Activated CD8-positive, alpha-beta memory T cell treated with anti-CD3 and anti-CD28 coated beads, Interleukin-2, amount 10 ng/mL, durations not matched to agents 7 days and 5 days (primary cell): ENCODE data around the gene RERE. TPM values are rescaled to one million over a fixed set of nuclear protein-coding genes. Genes with fewer than 3 reads are reported as not detected.

ENCODE experiments used
- ATAC-seq: fragments of 150-1000 bp; cut with Tn5 transposase; one replicate; pipeline ENCODE4 v1.10.0; 2021; ENCODE audit warnings: moderate library complexity
- CTCF ChIA-PET: fragments of 350-600 bp; sonication (Branson Sonifier 250); formaldehyde crosslinking; loops from one replicate; lab custom pipeline; 2021; ENCODE audit warnings: antibody characterized with exemption; lab: Charles Lee
- DNase-seq: peaks from one replicate; pipeline ENCODE4 v3.0.0-alpha.2; 2020
- H3K27ac Mint-ChIP-seq: one replicate; pipeline ENCODE4 v1.8.0; 2021; ENCODE audit warnings: mild to moderate bottlenecking, mixed read lengths
- H3K27me3 Mint-ChIP-seq: one replicate; pipeline ENCODE4 v1.8.0; 2021; ENCODE audit warnings: mixed read lengths
- H3K36me3 Mint-ChIP-seq: one replicate; pipeline ENCODE4 v1.8.0; 2021; ENCODE audit warnings: mild to moderate bottlenecking, mixed read lengths
- H3K4me1 Mint-ChIP-seq: one replicate; pipeline ENCODE4 v1.8.0; 2021; ENCODE audit warnings: mixed read lengths
- H3K4me3 Mint-ChIP-seq: one replicate; pipeline ENCODE4 v1.8.0; 2021; ENCODE audit warnings: mild to moderate bottlenecking, moderate library complexity, mixed read lengths
- H3K9me3 Mint-ChIP-seq: one replicate; pipeline ENCODE4 v1.8.0; 2022; ENCODE audit warnings: low read depth, mixed read lengths
- total RNA-seq, 2 experiments: library from RNA; stranded (reverse); gene quantifications; one replicate each; pipeline ENCODE4 v1.2.3, GENCODE V29; 2021

The RERE gene
- total RNA-seq, 2 experiments from 2014 or later: 38.3 TPM

DNA sequence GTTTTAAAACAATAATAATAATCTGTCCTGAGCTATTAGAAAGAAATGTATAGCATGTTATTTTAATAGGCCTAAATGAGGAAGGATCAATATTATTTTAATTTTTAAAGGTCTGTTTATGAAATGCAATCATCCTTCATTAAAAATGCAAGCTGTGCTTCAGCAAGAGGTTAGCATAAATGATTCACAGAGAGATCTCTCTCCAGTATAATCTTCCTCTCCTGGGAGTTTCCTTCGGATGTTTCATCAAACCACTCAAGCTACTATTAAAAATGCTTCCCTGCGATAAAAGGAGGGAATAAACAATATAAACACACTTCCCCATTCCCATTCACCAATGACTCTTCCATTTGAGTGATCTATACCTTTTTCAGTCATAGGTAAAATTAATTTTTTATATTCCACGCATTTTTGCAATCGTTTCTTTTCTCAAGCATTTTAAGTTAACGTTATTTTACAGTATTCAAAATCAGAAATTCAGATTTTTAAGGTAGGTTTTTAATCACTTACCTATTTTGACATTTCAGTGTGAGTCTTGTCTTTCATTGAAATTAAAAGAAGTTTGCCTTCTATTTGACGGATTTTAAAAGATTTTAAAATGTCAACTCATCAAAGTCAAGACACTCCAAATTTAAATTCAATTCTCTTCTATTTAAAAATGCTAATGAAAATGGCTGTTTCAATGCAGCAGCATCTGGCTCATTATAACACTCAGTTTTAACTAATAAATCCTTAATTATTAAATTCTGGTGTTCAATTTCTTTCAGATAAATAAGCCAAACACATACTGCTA, 64.3 kb downstream of the RERE start:
- CTCF ChIA-PET: no interaction called here
- DNase-seq (no peak), ATAC-seq (no peak)
- peaks cover 6% of the 10 kb centered on the region for H3K4me1 Mint-ChIP-seq
- H3K4me3 Mint-ChIP-seq: no peak overlapping the region
- H3K27me3 Mint-ChIP-seq: no peaks in the 10 kb centered on the region
- H3K27ac Mint-ChIP-seq: no peak overlapping the region
- peaks cover 6% of the 10 kb centered on the region for H3K36me3 Mint-ChIP-seq
- no peaks in the 10 kb centered on the region for H3K9me3 Mint-ChIP-seq

DNA sequence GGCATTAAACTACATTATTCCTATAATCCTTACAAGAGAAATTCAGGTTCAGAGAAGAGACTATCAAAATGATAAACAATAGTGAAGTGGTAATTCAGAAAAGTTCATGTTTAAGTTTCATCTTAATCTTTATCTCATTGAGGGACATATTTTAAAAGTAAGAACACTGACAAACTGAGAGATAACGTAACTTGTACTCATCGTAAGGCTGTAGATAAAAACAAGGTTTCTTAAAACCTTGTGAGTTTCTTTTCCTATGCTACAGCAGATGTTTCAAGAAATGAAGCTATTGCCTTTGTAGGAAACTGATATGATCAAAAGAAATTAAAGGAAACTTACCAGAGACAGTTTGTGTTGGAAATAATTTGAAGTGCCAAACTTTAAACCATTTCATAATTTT, 65.0 kb downstream of the RERE start:
- Mint-ChIP-seq H3K27ac (no peak overlapping the region), H3K36me3 (peaks cover 6% of the 10 kb centered on the region), H3K27me3 (no peaks in the 10 kb centered on the region), H3K9me3 (no peaks in the 10 kb centered on the region), H3K4me1 (peaks cover 6% of the 10 kb centered on the region), H3K4me3 (no peak overlapping the region)
- ATAC-seq: no peak
- DNase-seq: no peak
- CTCF ChIA-PET: no interaction called here

DNA sequence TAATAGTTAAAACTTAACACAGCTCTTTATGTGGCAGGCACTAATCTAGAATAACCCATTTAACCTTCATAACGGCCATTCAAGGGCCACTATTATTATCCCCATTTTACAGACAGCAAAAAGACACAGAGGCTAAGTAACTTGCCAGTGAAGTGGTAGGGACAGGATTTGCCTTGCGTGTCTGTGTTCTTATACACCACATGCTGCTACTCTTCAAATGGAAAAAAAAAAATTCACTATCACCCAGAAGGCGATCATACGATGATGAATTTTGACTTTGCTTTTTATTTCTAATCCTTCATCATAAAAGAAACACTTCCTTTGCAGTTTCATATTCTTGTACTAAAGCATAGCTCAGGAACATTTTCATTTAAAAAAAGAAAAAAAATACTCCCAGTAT, 65.5 kb downstream of the RERE start:
- DNase-seq (no peak), ATAC-seq (no peak)
- Mint-ChIP-seq H3K27ac (no peak overlapping the region), H3K4me1 (peaks cover 6% of the 10 kb centered on the region), H3K36me3 (peaks cover 6% of the 10 kb centered on the region), H3K27me3 (no peaks in the 10 kb centered on the region), H3K4me3 (no peak overlapping the region), H3K9me3 (no peaks in the 10 kb centered on the region)
- CTCF ChIA-PET: interaction anchor here (1.1 kb wide), 1 partner anchor 246 kb away, joined by 4 read pairs; no protein-coding TSS in a partner anchor

DNA sequence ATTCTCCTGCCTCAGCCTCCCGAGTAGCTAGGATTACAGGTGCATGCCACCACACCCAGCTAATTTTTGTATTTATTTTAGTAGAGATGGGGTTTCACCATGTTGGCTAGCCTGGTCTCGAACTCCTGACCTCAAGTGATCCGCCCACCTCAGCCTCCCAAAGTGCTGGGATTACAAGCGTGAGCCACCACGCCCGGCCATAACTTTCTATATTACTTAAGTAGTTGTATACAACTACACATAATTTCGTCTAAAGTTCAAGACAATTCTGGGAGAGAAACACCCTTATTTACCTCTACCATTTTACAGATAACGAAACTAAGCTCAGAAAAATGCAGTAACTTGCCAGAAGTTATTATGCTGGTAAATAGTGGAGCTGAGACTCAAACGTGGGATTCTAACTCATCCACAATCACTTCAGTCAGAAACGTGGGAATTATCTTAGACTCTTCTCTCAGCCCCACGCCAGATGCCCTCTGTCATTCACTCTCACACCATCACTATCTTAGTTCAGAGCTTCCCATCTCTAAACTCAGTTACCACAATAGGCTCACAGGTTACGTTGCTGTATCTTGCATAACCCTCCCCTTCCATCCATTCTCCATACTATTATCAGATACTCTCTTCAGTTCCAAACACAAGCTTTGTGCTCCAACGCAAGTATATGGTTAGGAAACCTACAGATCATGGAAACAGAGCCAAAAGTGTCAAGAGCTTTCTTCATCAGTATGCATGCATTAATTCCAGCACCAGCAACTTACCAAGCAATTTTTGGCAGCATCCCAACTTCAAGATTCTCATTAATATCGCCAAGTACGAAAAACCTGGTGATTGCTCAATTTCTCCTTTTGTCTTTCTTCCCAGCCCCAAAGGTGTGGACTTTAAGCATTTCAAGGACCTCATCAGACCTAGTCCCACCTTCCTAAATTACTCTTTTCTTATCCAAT, 69.3 kb downstream of the RERE start:
- H3K4me3 Mint-ChIP-seq: no peak overlapping the region
- ATAC-seq: no peak
- H3K4me1 Mint-ChIP-seq: peaks cover 6% of the 10 kb centered on the region
- H3K27me3 Mint-ChIP-seq: no peaks in the 10 kb centered on the region
- H3K36me3 Mint-ChIP-seq: peaks cover 6% of the 10 kb centered on the region
- no peak for DNase-seq
- CTCF ChIA-PET: interaction anchor here (0.9 to 1.3 kb wide), 2 partner anchors 22 to 101 kb away, joined by 3 to 5 read pairs; no protein-coding TSS in a partner anchor
- no peak overlapping the region for H3K27ac Mint-ChIP-seq
- H3K9me3 Mint-ChIP-seq: no peaks in the 10 kb centered on the region

DNA sequence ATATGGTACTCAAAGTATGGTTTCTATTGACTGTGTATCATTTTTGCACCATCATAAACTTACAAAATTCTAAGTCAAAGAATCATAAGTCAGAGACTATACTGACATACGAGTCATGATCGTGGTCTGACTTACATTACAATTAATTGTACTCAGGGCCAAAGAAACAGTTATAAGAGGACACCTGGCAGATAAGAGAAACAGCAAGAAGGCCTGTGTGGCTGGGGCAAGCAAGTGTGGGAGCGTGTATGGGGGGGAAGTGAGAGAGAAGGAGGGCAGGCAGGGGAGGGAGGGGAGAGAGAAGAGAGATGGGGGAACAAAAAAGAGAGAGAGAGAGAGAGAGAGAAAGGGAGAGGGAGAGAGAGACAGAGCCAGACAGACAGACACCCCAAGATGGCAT, 70.9 kb downstream of the RERE start:
- CTCF ChIA-PET: no interaction called here
- Mint-ChIP-seq H3K27ac (no peak overlapping the region), H3K9me3 (no peaks in the 10 kb centered on the region), H3K4me3 (no peak overlapping the region), H3K36me3 (peaks cover 6% of the 10 kb centered on the region), H3K4me1 (no peaks in the 10 kb centered on the region), H3K27me3 (no peaks in the 10 kb centered on the region)
- DNase-seq (no peak), ATAC-seq (no peak)

DNA sequence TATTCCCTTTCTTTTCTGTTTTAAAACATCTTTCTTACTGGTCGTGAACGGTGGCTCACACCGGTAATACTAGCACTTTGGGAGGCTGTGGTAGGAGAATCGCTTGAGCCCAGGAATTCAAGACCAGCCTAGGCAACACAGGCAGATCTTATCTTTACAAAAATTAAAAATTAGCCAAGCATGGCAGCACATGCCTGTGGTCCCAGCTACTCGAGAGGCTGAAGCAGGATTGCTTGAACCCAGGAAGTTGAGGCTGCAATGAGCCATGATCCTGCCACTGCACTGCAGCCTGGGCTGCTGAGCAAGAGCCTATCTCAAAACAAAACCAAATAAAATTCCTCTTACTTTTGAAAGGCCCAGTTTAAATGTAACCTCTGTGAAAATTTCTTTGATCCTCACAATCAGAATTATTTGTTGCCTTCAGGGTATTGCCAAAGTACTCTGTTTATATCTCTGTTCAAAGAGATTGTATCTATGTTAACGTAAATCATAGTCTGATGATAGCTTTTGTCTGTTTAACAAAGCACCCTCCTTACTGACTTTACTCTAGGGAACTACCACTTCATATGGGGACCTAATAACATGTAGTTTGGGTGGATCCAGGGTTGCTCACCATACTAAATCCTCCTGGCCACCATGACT, 71.6 kb downstream of the RERE start:
- CTCF ChIA-PET: no interaction called here
- DNase-seq: no peak
- Mint-ChIP-seq H3K4me3 (no peak overlapping the region), H3K36me3 (peaks cover 10% of the 10 kb centered on the region), H3K27me3 (no peaks in the 10 kb centered on the region), H3K27ac (no peak overlapping the region), H3K9me3 (peaks cover 3% of the 10 kb centered on the region), H3K4me1 (no peaks in the 10 kb centered on the region)
- no peak for ATAC-seq

DNA sequence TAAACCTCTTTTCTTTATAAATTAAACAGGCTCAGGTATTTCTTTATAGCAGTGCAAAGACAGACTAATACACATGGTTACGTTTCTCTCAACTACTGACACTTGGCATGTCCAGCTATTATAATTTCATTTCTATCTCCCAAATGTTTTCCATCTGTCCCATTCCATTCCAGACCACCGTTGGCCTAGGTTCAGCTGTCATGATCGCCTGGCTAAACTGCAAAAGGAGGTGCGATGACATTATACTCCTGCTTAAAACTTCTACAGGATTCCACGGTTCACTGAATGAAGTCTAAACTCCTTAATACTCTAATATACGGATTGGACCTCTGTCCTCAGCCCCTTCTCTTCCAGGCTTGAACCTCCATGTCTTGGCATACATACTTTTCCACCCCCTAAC, 72.1 kb downstream of the RERE start:
- ATAC-seq: no peak
- no peak overlapping the region for H3K4me3 Mint-ChIP-seq
- CTCF ChIA-PET: interaction anchor here (2.6 kb wide), 1 partner anchor 19 kb away, joined by 6 read pairs; no protein-coding TSS in a partner anchor
- peaks cover 11% of the 10 kb centered on the region for H3K36me3 Mint-ChIP-seq
- no peaks in the 10 kb centered on the region for H3K4me1 Mint-ChIP-seq
- no peak overlapping the region for H3K27ac Mint-ChIP-seq
- no peaks in the 10 kb centered on the region for H3K27me3 Mint-ChIP-seq
- peaks cover 3% of the 10 kb centered on the region for H3K9me3 Mint-ChIP-seq
- DNase-seq: no peak

DNA sequence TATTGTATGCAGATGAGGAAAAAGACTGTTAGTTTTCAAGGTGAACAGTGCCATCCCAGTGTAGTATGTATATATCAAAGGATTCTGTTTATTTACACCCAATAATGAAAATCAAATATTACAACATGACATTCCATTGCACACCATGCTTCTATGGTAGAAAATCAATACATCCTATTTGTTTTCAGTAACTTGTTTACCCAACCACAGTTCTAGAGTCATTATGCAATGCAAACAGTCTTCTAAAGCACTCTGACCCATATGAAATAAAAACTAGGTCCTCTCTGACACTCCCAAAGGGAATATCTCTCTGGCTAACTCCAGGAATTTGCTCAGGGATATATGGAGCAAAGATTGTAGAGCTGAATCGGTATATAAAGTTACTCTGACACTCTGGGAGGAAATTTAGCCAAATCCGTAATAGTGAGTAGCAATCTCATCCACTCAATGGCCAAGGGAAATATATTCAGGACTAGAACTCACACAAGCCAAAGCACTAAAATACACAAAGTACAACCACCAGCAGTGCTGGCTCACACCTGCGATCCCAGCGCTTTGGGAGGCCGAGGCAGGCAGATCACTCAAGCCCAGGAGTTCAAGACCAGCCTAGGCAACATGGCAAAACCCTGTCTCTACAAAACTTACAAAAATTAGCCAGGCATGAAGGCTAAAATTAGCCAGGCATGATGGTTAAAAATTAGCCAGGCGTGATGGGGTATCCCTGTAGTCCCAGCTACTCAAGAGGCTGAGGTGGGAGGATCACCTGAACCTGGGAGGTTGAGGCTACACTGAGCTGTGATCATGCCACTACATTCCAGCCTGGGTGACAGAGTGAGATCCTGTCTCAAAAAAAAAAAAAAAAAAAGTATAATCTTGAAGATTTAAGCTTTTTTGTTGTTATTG, 75.2 kb downstream of the RERE start:
- peaks cover 12% of the 10 kb centered on the region for H3K9me3 Mint-ChIP-seq
- peaks cover 16% of the 10 kb centered on the region for H3K36me3 Mint-ChIP-seq
- H3K4me3 Mint-ChIP-seq: no peak overlapping the region
- no peak overlapping the region for H3K27ac Mint-ChIP-seq
- ATAC-seq (no peak), DNase-seq (no peak)
- H3K4me1 Mint-ChIP-seq: no peaks in the 10 kb centered on the region
- no peaks in the 10 kb centered on the region for H3K27me3 Mint-ChIP-seq
- CTCF ChIA-PET: interaction anchor here (2.2 to 2.6 kb wide), 2 partner anchors 15 to 16 kb away, joined by 6 to 16 read pairs; no protein-coding TSS in a partner anchor

DNA sequence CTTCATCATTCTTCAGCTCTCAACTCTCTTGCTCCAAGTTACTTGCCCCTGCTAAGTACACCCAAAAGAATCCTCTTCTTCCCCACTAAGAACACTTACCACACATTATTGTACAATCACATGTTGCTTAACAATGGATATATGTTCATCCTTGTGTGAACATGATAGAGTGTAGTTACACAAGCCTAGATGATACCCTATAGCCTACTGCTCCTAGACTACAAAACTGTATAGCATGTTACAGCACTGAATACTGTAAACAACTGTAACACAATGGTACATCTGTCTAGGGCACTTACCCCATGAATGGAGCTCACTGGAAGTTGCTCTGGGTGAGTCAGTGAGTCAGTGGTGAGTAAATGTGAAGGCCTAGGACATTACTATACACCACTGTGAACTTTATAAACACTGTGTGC, 77.4 kb downstream of the RERE start:
- CTCF ChIA-PET: interaction anchor here (1.2 to 2.2 kb wide), 2 partner anchors 13 to 23 kb away, joined by 3 to 16 read pairs; no protein-coding TSS in a partner anchor
- Mint-ChIP-seq H3K27me3 (no peaks in the 10 kb centered on the region), H3K9me3 (peaks cover 12% of the 10 kb centered on the region), H3K4me3 (no peak overlapping the region), H3K4me1 (no peaks in the 10 kb centered on the region), H3K27ac (no peak overlapping the region), H3K36me3 (peaks cover 20% of the 10 kb centered on the region)
- DNase-seq (no peak), ATAC-seq (no peak)

DNA sequence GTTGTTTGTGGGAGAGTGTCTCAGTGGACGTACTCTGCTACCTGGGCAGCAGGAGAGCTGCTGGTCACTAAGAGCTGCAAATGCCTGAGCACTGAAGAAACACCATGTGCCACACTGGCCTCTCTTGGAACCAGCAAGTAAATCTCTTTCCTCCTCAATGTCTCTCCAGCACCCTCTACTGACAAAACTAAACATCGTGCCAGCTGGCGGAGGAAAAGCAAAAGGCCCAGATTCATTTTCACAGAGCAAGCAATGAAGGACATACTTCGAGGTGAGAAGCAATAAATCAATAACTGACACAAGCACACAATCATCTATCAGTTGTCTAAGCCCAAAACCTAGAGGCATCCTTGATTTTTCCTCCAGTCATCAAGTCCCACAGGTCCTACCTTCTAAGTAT, 78.1 kb downstream of the RERE start:
- DNase-seq (no peak), ATAC-seq (no peak)
- CTCF ChIA-PET: interaction anchor here (1.2 to 2.8 kb wide), 2 partner anchors 13 to 23 kb away, joined by 3 to 8 read pairs; no protein-coding TSS in a partner anchor

DNA sequence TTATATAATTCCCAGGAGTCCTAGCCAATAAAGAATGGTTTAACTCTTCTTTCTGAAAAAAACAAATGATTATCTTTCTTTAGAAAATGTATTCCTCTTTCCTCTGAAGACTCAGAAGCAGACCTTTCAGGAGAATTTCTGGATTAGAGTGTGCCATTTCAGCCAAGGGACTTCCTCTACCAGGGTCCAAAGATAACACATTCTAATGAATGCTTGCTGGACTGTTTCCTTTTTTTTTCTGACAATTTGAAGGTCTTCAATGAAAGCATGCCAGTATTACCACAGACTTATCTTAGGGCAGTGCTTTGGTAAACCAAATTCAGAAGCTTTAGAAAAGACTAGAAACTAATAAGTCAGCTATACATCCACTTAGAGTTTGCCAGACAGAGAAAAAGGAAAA, 80.5 kb downstream of the RERE start:
- H3K4me1 Mint-ChIP-seq: no peaks in the 10 kb centered on the region
- CTCF ChIA-PET: interaction anchor here (0.5 to 2.8 kb wide), 2 partner anchors 11 to 254 kb away, joined by 3 to 8 read pairs; no protein-coding TSS in a partner anchor
- no peaks in the 10 kb centered on the region for H3K27me3 Mint-ChIP-seq
- peaks cover 26% of the 10 kb centered on the region for H3K36me3 Mint-ChIP-seq
- peaks cover 12% of the 10 kb centered on the region for H3K9me3 Mint-ChIP-seq
- DNase-seq (no peak), ATAC-seq (no peak)
- no peak overlapping the region for H3K4me3 Mint-ChIP-seq
- H3K27ac Mint-ChIP-seq: no peak overlapping the region

More for the DNA sequence above, 78.1 kb downstream of the RERE start:
- Mint-ChIP-seq H3K36me3 (peaks cover 22% of the 10 kb centered on the region), H3K27ac (no peak overlapping the region), H3K4me3 (no peak overlapping the region), H3K27me3 (no peaks in the 10 kb centered on the region), H3K9me3 (peaks cover 12% of the 10 kb centered on the region), H3K4me1 (no peaks in the 10 kb centered on the region)

DNA sequence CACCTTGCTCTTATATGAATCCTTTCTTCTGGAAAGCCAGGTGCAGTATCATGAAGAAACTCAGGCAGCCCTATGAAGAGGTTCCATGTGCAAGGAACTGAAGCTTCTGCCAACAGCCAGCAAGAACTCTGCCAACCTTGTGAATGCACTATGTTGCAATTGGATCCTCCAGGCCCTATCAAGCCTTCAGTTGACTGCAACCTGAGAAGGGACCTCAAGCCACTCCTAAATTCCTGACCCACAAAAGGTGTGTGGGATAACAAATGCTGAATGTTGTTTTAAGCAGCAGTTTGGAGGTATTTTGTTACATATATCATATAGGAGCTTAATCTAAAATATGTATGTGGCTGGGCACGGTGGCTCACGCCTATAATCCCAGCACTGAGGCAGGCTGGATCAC, 84.0 kb downstream of the RERE start:
- DNase-seq (no peak), ATAC-seq (no peak)
- no peak overlapping the region for H3K4me3 Mint-ChIP-seq
- H3K27me3 Mint-ChIP-seq: no peaks in the 10 kb centered on the region
- no peak overlapping the region for H3K27ac Mint-ChIP-seq
- peaks cover 4% of the 10 kb centered on the region for H3K4me1 Mint-ChIP-seq
- peaks cover 24% of the 10 kb centered on the region for H3K36me3 Mint-ChIP-seq
- CTCF ChIA-PET: interaction anchor here (0.6 to 1.1 kb wide), 2 partner anchors 28 to 290 kb away, joined by 3 to 4 read pairs; no protein-coding TSS in a partner anchor
- H3K9me3 Mint-ChIP-seq: peaks cover 4% of the 10 kb centered on the region
